Urinary bladder (tissue), 4 donors: Measurements from ENCODE around the gene UHRF1. TPM values are rescaled to one million over a fixed set of nuclear protein-coding genes. Genes with fewer than 3 reads are reported as not detected.
A peak's percentile ranks its signal among the peaks of the same experiment; 100 is the strongest.
"Not testable (repeated sequence)": the region's sequence is repeated elsewhere in the genome, so short reads cannot be mapped to it uniquely, and the experiment has no call there.

Experiments used
- DNase-seq: peaks from one replicate; pipeline ENCODE4 v3.0.0-alpha.2; 2015; ENCODE audit errors: extremely low spot score
- H3K27ac ChIP-seq: one replicate; pipeline ENCODE4 v1.5.1; 2013; ENCODE audit warnings: low read depth, mild to moderate bottlenecking, moderate library complexity
- H3K36me3 ChIP-seq: one replicate; pipeline ENCODE4 v1.6.1; 2013; ENCODE audit warnings: mild to moderate bottlenecking, moderate library complexity; ENCODE audit not compliant: insufficient read depth
- H3K4me1 ChIP-seq: one replicate; pipeline ENCODE4 v1.6.1; 2013; ENCODE audit warnings: mild to moderate bottlenecking, moderate library complexity; ENCODE audit not compliant: insufficient read depth
- H3K4me3 ChIP-seq: one replicate; pipeline ENCODE4 v1.5.1; 2013; ENCODE audit warnings: low read depth, low read length
- WGBS: extraction: QIAGEN DNeasy Blood & Tissue Kit; methylation state at CpG from one replicate; pipeline ENCODE4 v1.1.7; 2013; 5-methylcytosine and 5-hydroxymethylcytosine counted together
- polyA plus RNA-seq: library from polyadenylated mRNA; stranded (reverse); fragments of 200-250 nt; gene quantifications from one replicate; pipeline ENCODE4 v1.2.3, GENCODE V29; 2013
- total RNA-seq: library from RNA; depleted of rRNA; stranded (reverse); fragments of >200 nt; gene quantifications from one replicate; pipeline ENCODE4 v1.2.3, GENCODE V29; 2014
- donor health status: healthy with polysubstance abuse.
- donor health status: healthy.

UHRF1 gene
- total and polyA plus RNA-seq, 2 donors: 0.57 to 8.5 TPM

DNA sequence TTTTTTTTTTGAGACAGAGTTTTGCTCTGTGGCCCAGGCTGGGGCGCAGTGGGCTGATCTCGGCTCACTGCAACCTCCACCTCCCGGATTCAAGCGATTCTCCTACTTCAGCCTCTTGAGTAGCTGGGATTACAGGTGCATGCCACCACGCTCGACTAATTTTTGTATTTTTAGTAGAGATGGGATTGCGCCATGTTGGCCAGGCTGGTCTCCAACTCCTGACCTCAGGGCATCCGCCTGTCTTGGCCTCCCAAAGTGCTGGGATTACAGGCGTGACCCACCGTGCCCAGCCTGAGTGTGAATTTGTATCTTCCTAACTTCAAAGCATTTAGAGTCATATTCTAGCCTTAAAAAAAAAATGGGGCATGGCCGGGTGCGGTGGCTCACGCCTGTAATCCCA, 66.3 kb downstream of the UHRF1 start:
- DNase-seq, H3K27ac ChIP-seq, H3K4me1 ChIP-seq, H3K36me3 ChIP-seq, H3K4me3 ChIP-seq: not testable (repeated sequence)
- WGBS: 95% methylated on average over 13 of the region's 13 CpGs

DNA sequence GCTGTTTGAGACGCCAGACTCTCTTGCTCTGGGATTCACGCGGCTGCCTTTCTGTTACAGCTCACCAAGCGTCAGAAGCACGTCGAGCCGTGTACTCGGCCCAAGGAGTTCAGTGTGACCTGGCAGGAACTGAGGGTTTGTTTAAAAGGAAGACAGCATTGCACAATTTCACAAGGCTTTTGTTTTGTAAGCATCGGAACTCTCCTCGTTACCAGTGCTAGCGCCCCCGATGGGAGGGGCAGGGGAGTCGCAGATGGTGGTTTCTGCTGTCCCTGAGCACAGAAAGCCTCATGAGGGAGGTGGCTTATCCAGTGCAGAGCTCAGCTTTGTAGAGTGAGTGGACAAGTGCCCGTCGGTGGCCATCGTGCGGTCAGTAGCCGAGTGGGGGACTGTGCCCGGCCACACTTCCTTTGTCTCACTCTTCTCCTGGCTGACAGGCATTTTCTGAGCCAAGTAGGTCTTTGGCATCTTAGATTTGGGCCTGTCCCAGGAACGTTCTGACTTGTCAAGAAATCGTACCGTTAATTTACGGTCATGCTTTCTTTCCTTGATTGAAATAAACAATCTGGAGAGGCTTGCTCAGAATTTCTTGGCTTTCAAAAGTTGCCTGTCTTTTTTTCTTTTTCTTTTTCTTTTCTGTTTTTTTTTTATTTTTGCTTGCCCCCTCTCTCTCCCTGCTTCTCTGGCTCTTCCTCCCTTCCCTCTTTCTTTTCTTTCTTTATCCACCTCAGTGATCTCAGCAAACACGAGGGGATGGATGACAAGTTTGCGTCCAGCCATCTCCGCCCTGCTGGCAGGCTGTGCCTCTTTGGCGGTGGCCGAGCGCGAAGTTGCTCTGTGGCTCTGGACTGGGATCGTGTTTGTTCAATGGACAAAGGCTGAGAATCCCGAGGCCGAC, 67.3 kb downstream of the UHRF1 start:
- WGBS: 21% methylated on average over 33 of the region's 33 CpGs
- peak overlapping the region; percentile 76 for H3K27ac ChIP-seq
- H3K36me3 ChIP-seq: no peaks in the 10 kb centered on the region
- no peaks in the 10 kb centered on the region for H3K4me1 ChIP-seq
- DNase-seq: peak; percentile 48
- H3K4me3 ChIP-seq: no peak overlapping the region

DNA sequence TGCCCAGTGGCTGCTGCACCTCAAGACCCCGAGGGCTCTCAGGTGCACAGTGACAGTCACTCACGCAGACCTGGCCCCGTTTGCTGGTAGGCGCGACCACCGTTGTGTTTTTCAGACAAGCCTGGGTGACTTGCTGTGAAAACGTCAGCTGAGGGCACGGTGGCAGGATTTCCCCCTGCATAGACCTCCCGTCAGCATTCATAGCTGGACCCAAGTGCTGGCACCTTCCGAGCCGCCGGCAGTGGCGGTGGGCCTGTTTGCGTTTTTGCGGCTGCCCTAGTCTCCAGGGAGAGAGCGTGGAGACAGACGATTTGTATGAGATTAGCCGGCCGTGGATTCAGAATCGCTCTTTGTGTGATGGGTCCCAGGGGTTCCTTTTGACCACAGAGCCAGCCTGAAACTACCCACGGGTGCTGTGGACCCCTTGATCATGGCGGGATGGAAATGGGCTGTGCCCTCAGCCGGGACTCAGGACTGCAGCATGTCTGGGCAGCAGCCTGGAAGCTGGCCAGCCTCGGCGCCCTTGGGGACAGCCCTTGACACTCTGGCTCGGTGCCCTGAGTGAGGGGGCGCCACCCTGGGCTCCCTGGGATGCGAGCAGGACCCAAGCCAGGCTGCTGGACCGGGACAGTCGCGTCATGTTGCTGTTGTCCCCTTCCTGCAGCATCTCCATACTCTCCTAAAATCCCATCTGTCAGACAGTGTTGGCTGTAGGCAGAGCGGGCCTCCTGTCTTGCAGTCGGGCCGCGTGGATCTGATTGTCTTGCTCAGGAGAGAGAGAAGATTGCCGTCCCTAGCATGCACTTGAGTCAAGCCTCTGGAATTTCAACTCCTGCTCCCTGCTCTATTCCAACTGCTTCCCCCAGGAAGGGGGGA, 68.2 kb downstream of the UHRF1 start:
- no peak for DNase-seq
- Histone ChIP-seq H3K4me1 (no peaks in the 10 kb centered on the region), H3K36me3 (no peaks in the 10 kb centered on the region), H3K27ac (peak overlapping the region; percentile 26), H3K4me3 (no peak overlapping the region)
- 41% methylated on average over 36 of the region's 36 CpGs for WGBS

DNA sequence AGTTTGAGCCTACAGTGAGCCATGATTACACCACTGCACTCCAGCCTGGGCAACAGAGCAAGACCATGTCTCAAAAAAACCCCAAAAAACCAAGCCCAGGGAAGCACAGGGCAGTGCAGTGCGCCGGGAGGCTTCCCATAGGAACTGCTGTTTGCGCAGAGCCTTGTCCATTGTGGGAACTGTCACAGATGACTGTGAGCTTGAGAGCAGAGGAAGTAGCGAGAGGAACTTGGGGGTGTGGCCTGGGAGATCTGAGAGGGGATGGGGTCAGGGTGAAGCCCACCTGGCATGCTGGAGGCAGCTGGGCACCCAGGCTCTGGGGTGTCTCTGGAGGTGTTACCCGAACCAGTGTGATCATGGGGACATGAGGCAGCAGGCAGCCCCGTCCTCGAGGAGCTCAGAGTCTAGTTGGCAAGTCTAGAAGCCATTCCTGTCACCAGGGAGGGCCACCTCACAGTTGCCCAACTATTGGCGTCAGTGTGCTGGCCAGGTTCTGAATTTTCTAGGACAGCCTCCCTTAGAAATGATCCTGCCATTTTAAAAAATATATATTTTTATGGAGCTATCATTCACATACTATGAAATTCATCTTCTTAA, 70.0 kb downstream of the UHRF1 start:
- Histone ChIP-seq H3K4me3 (no peak overlapping the region), H3K27ac (no peak overlapping the region), H3K4me1 (no peaks in the 10 kb centered on the region), H3K36me3 (no peaks in the 10 kb centered on the region)
- no peak for DNase-seq
- 89% methylated on average over 8 of the region's 8 CpGs for WGBS

DNA sequence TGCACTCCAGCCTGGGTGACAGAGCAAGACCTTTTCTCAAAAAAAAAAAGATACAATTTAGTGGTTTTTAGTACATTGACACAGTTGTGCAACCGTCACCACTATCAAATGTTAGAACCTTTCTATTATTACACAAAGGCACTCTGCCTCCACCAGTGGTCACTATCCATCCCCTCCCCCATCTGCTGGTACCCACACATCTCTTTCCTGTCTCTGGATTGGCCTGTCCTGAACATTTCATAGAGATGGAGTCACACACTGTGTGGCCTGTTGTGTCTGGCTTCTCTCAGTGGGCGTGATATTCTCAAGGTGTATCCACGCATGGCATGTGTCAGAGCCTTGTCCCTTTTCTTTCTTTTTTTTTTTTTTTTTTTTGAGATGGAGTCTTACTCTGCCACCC, 70.8 kb downstream of the UHRF1 start:
- no peaks in the 10 kb centered on the region for H3K36me3 ChIP-seq
- H3K27ac ChIP-seq: no peak overlapping the region
- H3K4me3 ChIP-seq: no peak overlapping the region
- DNase-seq: no peak
- 81% methylated on average over 3 of the region's 3 CpGs for WGBS
- H3K4me1 ChIP-seq: no peaks in the 10 kb centered on the region

DNA sequence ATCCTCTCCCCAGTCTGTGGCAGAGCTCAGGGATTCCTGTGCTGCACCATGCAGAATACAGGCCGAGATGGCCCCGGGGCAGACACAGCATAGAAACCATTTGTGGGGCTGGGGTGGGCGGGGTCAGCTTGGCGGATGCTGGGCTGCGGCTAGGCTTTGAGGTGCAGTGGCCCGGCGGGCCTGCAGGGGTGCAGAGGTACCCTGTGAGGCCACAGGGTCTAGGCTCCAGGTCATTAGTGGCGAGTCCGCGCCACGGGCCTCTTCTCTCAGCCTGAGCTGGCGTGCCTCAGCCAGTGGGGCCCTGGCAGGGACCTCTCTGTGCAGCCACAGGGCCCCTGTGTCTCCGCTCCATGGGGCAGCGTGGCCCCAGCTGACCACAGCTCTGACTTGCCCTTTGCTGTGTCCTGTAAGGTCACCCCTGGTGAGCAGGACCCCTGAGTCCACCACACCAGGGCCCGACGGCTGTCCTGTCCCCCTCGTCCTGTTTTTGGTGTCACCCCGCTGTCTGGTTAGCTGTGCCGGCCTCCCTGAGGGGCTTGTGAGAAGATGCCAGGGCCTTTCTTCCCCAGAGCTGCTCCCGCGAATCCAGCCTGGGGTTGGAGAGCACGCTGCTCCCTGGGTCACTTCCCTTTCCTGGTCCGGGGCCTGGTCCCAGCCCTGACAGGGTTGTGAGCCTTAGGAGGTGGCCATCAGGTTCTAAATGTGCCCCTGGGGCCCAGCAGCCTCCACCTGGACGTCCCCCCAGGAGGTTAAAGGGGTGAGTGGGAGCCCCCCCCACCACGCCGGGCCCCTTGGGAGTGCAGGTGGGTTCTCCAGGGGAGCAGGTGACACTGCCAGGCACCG, 71.8 kb downstream of the UHRF1 start:
- H3K4me1 ChIP-seq: no peaks in the 10 kb centered on the region

DNA sequence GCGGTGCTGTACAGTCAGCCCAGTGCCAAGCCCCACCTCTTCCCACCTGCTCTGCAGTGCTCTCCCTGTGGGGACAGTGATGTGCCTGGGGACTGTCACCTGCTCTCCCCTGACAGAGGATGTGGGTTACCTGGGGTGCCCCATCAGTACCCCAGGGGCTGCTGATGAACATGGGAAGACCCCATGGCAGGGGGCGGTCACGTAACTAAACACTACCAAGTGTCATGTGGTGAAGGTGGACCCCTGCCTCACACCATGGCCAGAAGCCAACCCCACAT, 72.3 kb downstream of the UHRF1 start:
- Histone ChIP-seq H3K4me1 (no peaks in the 10 kb centered on the region), H3K4me3 (no peak overlapping the region), H3K36me3 (no peaks in the 10 kb centered on the region), H3K27ac (no peak overlapping the region)
- no peak for DNase-seq
- 98% methylated on average over 3 of the region's 3 CpGs for WGBS

More for the DNA sequence above, 71.8 kb downstream of the UHRF1 start:
- DNase-seq: no peak
- Histone ChIP-seq H3K36me3 (no peaks in the 10 kb centered on the region), H3K4me3 (no peak overlapping the region), H3K27ac (no peak overlapping the region)
- WGBS: 84% methylated on average over 27 of the region's 27 CpGs

DNA sequence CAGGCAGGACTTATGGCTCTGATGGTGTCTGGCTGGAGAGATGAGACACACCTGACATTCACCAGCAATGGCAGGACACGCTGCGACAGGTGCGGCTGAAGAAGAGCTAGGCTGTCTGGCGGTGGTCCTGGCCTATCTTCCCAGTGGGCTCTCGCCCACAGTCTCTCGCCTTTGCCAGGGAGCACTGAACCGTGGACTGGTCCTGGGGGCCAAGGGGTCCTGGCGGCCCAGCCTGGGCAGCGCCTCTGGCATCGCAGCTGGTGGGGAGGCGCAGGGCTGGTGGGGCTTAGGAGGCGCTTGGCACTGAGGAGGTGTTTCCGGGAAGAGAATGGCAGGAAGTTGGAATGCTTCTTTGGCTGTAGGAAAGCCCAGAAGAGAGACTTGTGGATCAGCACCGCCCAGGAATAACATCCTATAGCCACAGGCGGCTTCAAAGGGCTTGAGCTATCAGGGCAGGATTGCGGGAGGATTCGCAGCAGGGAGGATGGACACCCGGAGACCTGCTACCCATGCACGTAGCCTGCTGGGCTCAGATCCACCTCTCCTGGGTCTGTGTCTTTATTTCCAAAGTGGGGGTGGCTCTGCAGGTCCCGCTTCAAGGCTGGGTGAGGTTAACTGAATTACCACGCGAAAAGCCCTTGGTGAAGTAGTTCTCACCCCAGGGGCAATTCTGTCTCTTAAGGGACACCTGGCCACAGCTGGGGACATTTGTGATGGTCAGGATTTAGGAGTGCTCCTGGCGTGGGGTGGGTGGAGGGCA, 74.2 kb downstream of the UHRF1 start:
- Histone ChIP-seq H3K4me1 (no peaks in the 10 kb centered on the region), H3K27ac (no peak overlapping the region)
- no peak for DNase-seq

DNA sequence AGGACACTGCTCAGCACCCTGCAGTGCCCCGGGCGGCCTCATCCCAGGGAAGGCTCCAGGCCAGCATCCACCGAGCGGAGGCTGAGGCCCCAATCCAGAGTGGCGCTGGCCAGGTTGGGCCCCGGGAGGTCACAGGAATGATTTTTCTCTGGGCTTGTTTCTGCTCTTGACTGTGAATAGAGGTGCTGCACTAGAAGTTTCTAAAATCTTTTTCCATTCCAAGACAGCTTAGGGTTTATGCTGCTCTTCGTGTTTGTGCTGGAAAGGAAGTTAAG, 74.7 kb downstream of the UHRF1 start:
- 86% methylated on average over 7 of the region's 7 CpGs for WGBS
- Histone ChIP-seq H3K4me1 (no peaks in the 10 kb centered on the region), H3K4me3 (no peak overlapping the region), H3K36me3 (no peaks in the 10 kb centered on the region), H3K27ac (no peak overlapping the region)
- no peak for DNase-seq

More for the DNA sequence above, 74.2 kb downstream of the UHRF1 start:
- H3K4me3 ChIP-seq: no peak overlapping the region
- WGBS: 84% methylated on average over 23 of the region's 23 CpGs
- H3K36me3 ChIP-seq: no peaks in the 10 kb centered on the region

DNA sequence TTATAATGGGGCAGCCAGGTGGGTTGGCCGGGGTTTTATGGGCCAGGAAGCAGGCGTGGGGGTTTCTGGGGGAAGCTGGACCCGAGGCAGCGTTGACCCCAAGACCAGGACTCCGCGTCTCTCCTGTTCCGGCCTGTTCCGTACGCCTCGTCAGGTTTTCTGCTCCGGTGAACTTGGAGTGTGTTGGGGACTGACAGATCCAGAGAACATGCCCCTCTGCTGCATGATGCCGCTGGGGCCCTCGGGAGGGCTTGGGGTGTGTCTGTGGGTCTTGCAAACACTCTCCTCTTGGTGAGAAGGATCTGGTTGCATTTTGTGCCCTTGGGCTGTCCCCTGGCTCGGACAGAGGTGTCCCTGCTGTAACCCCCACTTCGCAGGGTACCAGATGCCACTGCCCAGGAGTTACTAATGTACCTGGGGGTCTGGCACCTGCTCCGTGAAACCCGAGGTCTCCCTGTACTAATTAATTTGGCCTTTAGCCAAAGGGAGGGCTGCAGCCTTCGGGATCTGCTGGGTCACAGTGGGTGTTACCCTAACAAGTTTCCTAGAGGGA, 75.2 kb downstream of the UHRF1 start:
- no peaks in the 10 kb centered on the region for H3K36me3 ChIP-seq
- no peak overlapping the region for H3K4me3 ChIP-seq
- no peak for DNase-seq
- WGBS: 83% methylated on average over 18 of the region's 18 CpGs
- no peak overlapping the region for H3K27ac ChIP-seq
- H3K4me1 ChIP-seq: no peaks in the 10 kb centered on the region

DNA sequence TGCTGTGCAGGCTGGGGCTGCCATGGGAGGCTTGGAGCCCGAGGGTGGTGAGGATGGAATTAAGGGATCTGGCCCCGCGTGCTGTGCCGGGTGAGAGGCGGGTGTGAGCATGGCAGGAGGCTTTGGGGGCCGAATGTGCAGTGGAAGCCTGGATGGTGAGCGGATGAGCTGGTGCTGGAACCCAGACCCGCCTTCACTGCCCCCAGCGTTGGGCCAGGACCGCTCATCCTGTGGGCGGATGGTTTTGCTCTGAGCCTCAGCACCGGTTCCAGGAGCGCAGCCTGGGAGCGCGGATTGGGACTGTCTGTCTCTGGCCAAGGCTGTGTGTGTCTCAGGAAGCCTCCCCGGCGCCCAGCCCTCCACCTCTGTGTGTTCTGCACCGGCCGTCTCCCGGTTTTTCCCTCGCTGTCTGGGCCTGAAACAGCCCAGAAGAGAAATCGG, 76.3 kb downstream of the UHRF1 start:
- Histone ChIP-seq H3K27ac (no peak overlapping the region), H3K4me3 (no peak overlapping the region), H3K36me3 (no peaks in the 10 kb centered on the region), H3K4me1 (no peaks in the 10 kb centered on the region)
- WGBS: 78% methylated on average over 22 of the region's 22 CpGs
- DNase-seq: no peak

DNA sequence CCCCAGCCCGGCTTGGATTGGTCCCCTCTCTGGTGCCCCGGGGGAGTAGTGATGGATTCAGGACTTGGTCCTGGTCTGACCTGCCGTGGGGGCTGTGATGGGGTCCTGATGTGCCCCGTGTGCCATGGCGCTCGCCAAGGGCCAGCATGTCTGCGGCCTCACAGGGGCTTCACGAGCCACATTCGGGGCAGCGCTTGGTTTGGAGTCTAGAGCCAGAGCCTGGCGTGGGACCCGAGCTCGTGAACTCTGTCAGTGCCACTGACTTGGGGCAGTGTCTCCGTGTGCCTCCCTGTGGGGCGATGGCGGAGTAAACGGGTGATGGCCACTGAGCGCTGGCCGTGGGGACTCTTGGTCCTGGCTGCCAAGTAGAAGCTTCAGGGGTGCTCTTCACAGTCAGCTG, 76.8 kb downstream of the UHRF1 start:
- no peaks in the 10 kb centered on the region for H3K36me3 ChIP-seq
- no peak for DNase-seq
- H3K27ac ChIP-seq: no peak overlapping the region
- WGBS: 90% methylated on average over 19 of the region's 19 CpGs
- no peak overlapping the region for H3K4me3 ChIP-seq
- no peaks in the 10 kb centered on the region for H3K4me1 ChIP-seq
